K562 (cell line): ENCODE data around the gene TNIK. TPM values are rescaled to one million over a fixed set of nuclear protein-coding genes. Genes with fewer than 3 reads are reported as not detected.

Experiments used
- ARID3A ChIP-seq: IDR thresholded peaks from 2 replicates; pipeline ENCODE4 v1.6.1; 2012; ENCODE audit warnings: low read depth, low read length, improper control_type of control experiment, borderline replicate concordance
- ATF7 ChIP-seq: fragments of 450-650 bp; IDR thresholded peaks from 2 replicates; pipeline ENCODE4 v1.7.1; 2014; ENCODE audit warnings: mild to moderate bottlenecking, moderate library complexity
- ELF1 ChIP-seq: fragments of 200-800 bp; sonication (Bioruptor generic); IDR thresholded peaks from 2 replicates; pipeline ENCODE4 v1.6.1; 2016; ENCODE audit warnings: missing genetic modification characterization, missing compliant biosample characterization
- FOXM1 ChIP-seq, 2 experiments: fragments of 450-650 bp in 1 of 2; sonication (generic) in 1 of 2; formaldehyde crosslinking in 1 of 2; IDR thresholded peaks; 2 replicates each; pipeline versions ENCODE4 v1.6.1 to v1.9.0; 2017 to 2022; ENCODE audit warnings: low read depth in 2 of 2, mild to moderate bottlenecking in 2 of 2, missing genetic modification reagents in 1 of 2, moderate library complexity in 1 of 2
- LEF1 ChIP-seq: fragments of 450-650 bp; IDR thresholded peaks from 2 replicates; pipeline ENCODE4 v1.6.1; 2016; ENCODE audit warnings: mild to moderate bottlenecking
- NFE2L1 ChIP-seq: fragments of 450-650 bp; IDR thresholded peaks from 2 replicates; pipeline ENCODE4 v1.6.1; 2016; ENCODE audit warnings: missing genetic modification characterization, low read depth, mild to moderate bottlenecking, missing compliant biosample characterization, moderate library complexity, borderline replicate concordance
- PKNOX1 ChIP-seq: fragments of 450-650 bp; IDR thresholded peaks from 2 replicates; pipeline ENCODE4 v1.6.1; 2016
- POLR2H ChIP-seq: IDR thresholded peaks from 2 replicates; pipeline ENCODE4 v1.6.1; 2016; ENCODE audit warnings: missing genetic modification characterization, low read depth, mild to moderate bottlenecking, control low read depth, missing compliant biosample characterization, moderate library complexity
- PPARD ChIP-seq: fragments of 250-450 bp; sonication (Bioruptor Pico); IDR thresholded peaks from 2 replicates; pipeline ENCODE4 v1.8.0; 2022; ENCODE audit warnings: inconsistent platforms, mild to moderate bottlenecking, moderate library complexity
- REST ChIP-seq, 2 experiments: fragments of 450-650 bp; formaldehyde crosslinking in 1 of 2; IDR thresholded peaks; 2 replicates each; pipeline versions ENCODE4 v1.4.0 to v1.6.1; 2014 to 2020; ENCODE audit warnings: mild to moderate bottlenecking in 2 of 2, borderline replicate concordance in 1 of 2, low read depth in 1 of 2
- SRSF9 ChIP-seq: fragments of 200-400 bp; formaldehyde crosslinking; IDR thresholded peaks from 2 replicates; pipeline ENCODE4 v1.6.1; 2017; ENCODE audit warnings: low read depth, low read length, borderline replicate concordance
- ZBTB43 ChIP-seq: sonication (generic); formaldehyde crosslinking; IDR thresholded peaks from 2 replicates; pipeline ENCODE4 v1.8.0; 2023; ENCODE audit warnings: mild to moderate bottlenecking, missing genetic modification reagents
- ZNF324 ChIP-seq: fragments of 250-450 bp; sonication (Bioruptor Pico); IDR thresholded peaks from 2 replicates; pipeline ENCODE4 v1.4.0; 2020; ENCODE audit warnings: mild to moderate bottlenecking
- ZNF717 ChIP-seq: fragments of 250-450 bp; sonication (Bioruptor Pico); IDR thresholded peaks from 2 replicates; pipeline ENCODE4 v1.5.0; 2021
- polyA plus RNA-seq, 8 experiments: library from polyadenylated mRNA; depleted of rRNA in 4 of 8; stranded (reverse) in 5 of 8; unstranded in 3 of 8; fragments of >200 nt; fragmentation: Nextera tagmentation in 2 of 8; fragmentation: Illumina TruSeq in 1 of 8; extraction: Ambion mirVana in 2 of 8; extraction: Trizol in 1 of 8; gene quantifications; 2 replicates each; pipeline versions ENCODE4 v1.2.1 to v1.2.3, GENCODE V29; 2011 to 2014; ENCODE audit warnings: inconsistent platforms in 1 of 8, missing spikeins in 1 of 8
- total RNA-seq, 7 experiments: library from RNA; depleted of rRNA in 6 of 7; stranded (reverse); fragments of >200 nt in 6 of 7; fragmentation: Illumina TruSeq in 2 of 7; extraction: Trizol in 2 of 7; gene quantifications; 2 replicates each; pipeline versions ENCODE4 v1.2.1 to v1.2.3, GENCODE V29; 2011 to 2021; ENCODE audit warnings: low replicate concordance in 1 of 7

Gene TNIK
- total and polyA plus RNA-seq, 9 of the 15 experiments (the other 6 are each of a cell fraction or from before 2014, with no cell fraction given): 6.6 to 39.0 (median 24.7) TPM

GRCh38 chr3:171159024-171159821, 301.0 kb downstream of the TNIK start (continued):
- no peak for TF ChIP-seq ZBTB43 (CRISPR knock-in tag)
- TF ChIP-seq ARID3A: peak; percentile 73; the same call in 1 of the 2 replicates
- peak; percentile 80 for TF ChIP-seq PKNOX1
- TF ChIP-seq FOXM1 (IDR thresholded peaks at IDR 0.05; ENCODE audit: low read depth): no peak
- no peak for TF ChIP-seq FOXM1 (CRISPR knock-in tag; IDR thresholded peaks at IDR 0.05; ENCODE audit: low read depth)
- TF ChIP-seq REST (IDR thresholded peaks at IDR 0.05; ENCODE audit: borderline replicate concordance): 0 out of 2 replicates have a peak, but pooled peaks have one; percentile 3
- no peak for TF ChIP-seq REST (CRISPR knock-in tag; IDR thresholded peaks at IDR 0.05; ENCODE audit: low read depth)
- TF ChIP-seq SRSF9: no peak
- no peak for TF ChIP-seq ELF1
- TF ChIP-seq ATF7: peak; percentile 66
- peak; percentile 95 for TF ChIP-seq LEF1
- no peak for TF ChIP-seq ZNF324 (CRISPR knock-in tag)
- TF ChIP-seq ZNF717 (CRISPR knock-in tag): no peak
- TF ChIP-seq POLR2H (tag): no peak
- TF ChIP-seq PPARD: no peak
- peak; percentile 85 for TF ChIP-seq NFE2L1 (tag)
